SK-N-MC (cell line): ENCODE measurements around the gene GJA4.
"Not testable (repeated sequence)": the region's sequence is repeated elsewhere in the genome, so short reads cannot be mapped to it uniquely, and the experiment has no call there.

ENCODE experiments used
- DNase-seq: peaks from one replicate; pipeline ENCODE4 v3.0.0-alpha.2; 2011; ENCODE audit warnings: low read depth, low spot score
- H3K27ac ChIP-seq: fragments of 200-600 bp; sonication (generic); 2 replicates; pipeline ENCODE4 v1.5.1; 2016; ENCODE audit warnings: mixed run types
- H3K36me3 ChIP-seq: fragments of 200-600 bp; sonication (generic); 2 replicates; pipeline ENCODE4 v1.6.1; 2017; ENCODE audit warnings: antibody characterized with exemption, low read length, mixed read lengths; ENCODE audit not compliant: insufficient read depth
- H3K4me3 ChIP-seq: fragments of 200-600 bp; sonication (generic); 2 replicates; pipeline ENCODE4 v1.5.1; 2016
- H3K9ac ChIP-seq: fragments of 200-600 bp; sonication (generic); 2 replicates; pipeline ENCODE4 v1.8.0; 2017; ENCODE audit warnings: mixed run types, mixed read lengths; ENCODE audit not compliant: insufficient read length
- H3K9me3 ChIP-seq: fragments of 200-600 bp; sonication (generic); 2 replicates; pipeline ENCODE4 v1.6.1; 2017; ENCODE audit warnings: low read depth, mild to moderate bottlenecking, antibody characterized with exemption, low read length, moderate library complexity, mixed read lengths
- EZH2 ChIP-seq: fragments of 200-600 bp; sonication (generic); IDR thresholded peaks from one replicate; pipeline ENCODE4 v1.6.1; 2017; ENCODE audit warnings: antibody characterized with exemption
- FOXP2 ChIP-seq: optimal IDR thresholded peaks from 2 replicates; pipeline ENCODE3; 2011; ENCODE audit warnings: mild to moderate bottlenecking, moderate library complexity; ENCODE audit not compliant: insufficient read depth; ENCODE audit errors: extremely low read length, control extremely low read depth
- POLR2AphosphoS5 ChIP-seq: IDR thresholded peaks from 2 replicates; pipeline ENCODE4 v1.6.1; 2012; ENCODE audit warnings: mild to moderate bottlenecking, low read depth, low read length, borderline replicate concordance

Gene GJA4

DNA sequence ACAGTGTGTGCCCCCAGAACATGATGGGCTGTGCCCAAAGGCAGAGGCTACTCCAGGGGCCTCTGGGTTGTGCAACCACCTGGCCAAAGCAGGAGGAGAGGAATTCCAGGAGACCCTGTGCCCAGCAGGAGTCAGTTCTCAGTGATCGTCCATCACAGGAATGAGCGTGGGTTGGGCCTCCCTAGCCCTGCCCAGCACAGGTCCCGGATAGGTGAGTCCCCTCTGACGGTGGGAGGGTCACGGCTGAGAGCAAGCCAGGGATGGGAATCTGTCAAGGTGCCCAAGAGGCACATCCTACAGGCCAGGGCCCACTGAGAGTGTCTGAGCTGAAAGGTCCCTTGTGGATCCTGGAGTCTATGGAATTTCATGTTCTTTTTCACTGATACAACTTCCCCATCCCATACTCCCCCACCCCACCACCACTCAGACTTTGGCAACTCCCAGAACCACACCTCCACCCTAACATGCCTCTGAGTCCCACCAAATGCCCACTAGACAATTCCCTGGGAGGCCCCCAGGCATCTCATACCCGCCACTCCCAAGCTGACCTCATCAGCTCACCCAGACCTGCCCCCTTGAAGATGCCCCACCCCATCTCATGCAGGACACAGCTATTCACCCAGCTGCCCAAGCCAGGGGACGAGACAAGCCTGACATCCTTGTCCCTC is 30.2 kb upstream of the GJA4 start:
- no peak overlapping the region for H3K27ac ChIP-seq
- TF ChIP-seq EZH2 (no peak), POLR2AphosphoS5 (no peak), FOXP2 (no peak)
- H3K9me3 ChIP-seq: no peaks in the 10 kb centered on the region
- H3K9ac ChIP-seq: no peak overlapping the region
- H3K4me3 ChIP-seq: no peak overlapping the region
- no peaks in the 10 kb centered on the region for H3K36me3 ChIP-seq
- no peak for DNase-seq

DNA sequence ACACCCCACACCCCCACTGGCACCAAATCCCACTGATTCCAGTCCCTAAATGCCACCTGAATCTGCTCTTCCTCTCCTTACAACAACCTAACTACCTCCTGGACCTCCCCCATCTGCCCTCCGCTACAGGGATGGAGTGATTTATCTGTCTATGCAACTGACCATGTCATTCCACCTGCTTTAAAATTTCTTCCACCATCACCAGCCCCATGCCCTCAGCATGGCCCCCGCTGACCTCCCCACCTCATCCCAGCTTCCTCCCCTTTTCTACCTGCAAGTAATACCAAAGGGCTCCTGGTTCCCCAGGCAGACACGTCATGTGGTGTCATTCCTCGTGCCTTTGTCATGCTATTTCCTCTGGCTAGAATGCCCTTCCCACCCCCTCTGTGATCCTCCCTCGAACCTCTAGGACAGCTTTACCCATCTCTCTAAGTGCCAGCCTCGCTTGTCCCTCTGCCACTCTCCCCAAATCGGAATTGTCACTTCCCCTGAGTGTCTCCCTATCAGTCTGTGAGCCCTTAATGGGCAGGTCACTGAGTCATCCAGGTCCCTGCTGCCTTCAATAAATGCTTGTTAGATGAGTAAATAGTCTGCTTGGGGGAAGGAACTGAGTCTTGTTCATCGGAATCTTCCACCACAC is 29.5 kb upstream of the GJA4 start:
- no peaks in the 10 kb centered on the region for H3K9me3 ChIP-seq
- H3K36me3 ChIP-seq: no peaks in the 10 kb centered on the region
- no peak overlapping the region for H3K9ac ChIP-seq
- no peak for DNase-seq
- no peak overlapping the region for H3K27ac ChIP-seq
- TF ChIP-seq FOXP2 (no peak), EZH2 (no peak), POLR2AphosphoS5 (no peak)
- no peak overlapping the region for H3K4me3 ChIP-seq

DNA sequence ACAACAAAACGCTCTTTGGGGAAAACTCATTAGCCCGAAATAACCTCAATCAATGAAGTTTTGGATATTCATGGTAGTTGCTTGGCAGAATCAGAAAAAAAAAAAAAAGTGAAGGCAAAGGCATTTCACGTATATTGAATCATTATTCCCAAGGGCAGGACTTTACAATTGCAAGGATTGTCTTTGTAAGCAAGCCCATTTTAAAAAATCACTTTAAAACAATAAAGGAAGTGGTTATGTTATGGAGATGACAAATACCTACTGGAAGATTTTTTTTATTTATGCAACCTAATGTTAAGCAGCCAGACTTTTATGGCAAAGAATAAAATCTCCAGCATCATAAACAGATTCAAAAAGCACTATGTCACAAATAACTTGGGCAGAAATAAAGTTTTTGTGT is 23.9 kb upstream of the GJA4 start:
- Histone ChIP-seq H3K36me3 (no peaks in the 10 kb centered on the region), H3K9ac (no peak overlapping the region), H3K4me3 (no peak overlapping the region), H3K27ac (no peak overlapping the region), H3K9me3 (no peaks in the 10 kb centered on the region)
- TF ChIP-seq FOXP2 (no peak), EZH2 (no peak), POLR2AphosphoS5 (no peak)
- DNase-seq: no peak

DNA sequence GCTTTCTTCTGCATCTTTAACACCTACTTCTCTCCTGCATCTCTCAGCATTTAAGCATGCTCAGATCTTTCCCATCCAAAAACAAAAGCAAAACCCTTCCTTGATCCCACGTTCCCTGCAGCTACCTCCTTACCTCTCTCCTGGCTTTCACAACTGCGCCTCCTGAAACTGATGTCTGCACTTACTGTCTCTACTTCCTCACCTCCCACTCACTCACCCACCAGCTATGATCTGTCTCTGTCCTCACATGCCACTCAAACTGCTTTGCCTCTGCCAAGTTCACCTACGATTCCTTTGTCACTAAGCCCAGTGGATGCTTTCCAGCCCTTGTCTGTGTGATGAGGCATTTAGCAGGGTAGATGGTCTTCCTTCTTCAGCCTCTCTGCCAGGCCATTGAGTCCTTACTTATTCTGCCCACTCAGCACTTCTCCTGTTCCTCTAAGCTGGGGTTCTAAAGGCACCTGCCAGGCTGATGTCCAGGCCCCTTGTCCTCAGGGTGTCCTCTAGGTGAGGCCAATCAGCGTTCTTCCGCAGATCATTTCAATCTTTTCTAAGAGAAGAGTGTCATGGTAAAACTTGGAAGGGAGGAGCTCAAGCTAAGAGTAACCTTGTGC is 21.8 kb upstream of the GJA4 start:
- no peak for DNase-seq
- Histone ChIP-seq H3K36me3 (no peaks in the 10 kb centered on the region), H3K4me3 (no peak overlapping the region), H3K9ac (no peak overlapping the region), H3K9me3 (no peaks in the 10 kb centered on the region), H3K27ac (no peak overlapping the region)
- TF ChIP-seq EZH2: no peak
- TF ChIP-seq POLR2AphosphoS5: no peak
- TF ChIP-seq FOXP2: no peak

DNA sequence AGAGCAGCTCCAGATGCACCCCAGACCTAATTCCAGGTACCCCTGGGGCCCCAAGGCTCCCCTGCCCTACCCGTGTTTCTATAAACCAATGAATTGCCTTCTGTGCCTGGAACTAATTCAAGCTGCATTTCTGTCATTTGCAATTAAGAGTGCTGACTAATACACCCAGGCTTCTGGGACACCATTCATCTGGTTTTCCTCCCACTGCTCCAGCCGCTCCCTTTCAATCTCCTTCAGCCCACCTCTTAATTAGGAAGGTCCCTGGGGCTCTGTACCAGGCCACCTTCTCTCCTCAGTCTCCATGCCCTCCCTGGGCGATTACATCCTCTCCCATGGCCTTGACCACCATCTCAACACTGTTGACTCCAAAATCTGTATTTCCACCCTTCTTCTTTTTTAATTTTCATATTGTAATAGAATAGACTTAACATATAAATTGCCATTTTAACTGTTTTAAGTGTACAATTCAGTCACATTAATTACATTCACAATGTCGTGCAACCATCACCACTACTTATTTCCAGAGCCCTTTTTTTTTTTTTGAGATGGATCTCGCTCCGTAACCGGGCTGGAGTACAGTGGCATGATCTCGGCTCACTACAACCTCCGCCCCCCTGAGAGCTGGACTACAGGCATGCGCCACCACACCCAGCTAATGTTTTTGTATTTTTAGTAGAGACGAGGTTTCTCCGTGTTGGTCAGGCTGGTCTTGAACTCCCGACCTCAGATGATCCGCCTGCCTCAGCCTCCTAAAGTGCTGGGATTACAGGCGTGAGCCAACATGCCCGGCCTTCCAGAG is 21.0 kb upstream of the GJA4 start:
- no peak for DNase-seq

DNA sequence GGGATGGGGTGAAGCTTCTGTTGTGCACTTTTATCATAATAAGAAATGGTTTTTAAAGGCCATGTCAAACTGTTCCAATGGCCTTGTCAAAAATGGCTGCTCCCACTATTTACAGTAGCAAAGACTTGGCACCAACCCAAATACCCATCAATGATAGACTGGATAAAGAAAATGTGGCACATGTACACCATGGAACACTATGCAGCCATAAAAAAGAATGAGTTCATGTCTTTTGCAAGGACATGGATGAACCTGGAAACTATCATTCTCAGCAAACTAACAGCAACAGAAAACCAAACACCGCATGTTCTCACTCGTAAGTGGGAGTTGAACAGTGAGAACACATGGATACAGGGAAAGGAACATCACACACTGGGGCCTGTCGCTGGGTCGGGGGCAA is 19.7 kb upstream of the GJA4 start:
- not testable (repeated sequence) for H3K9ac ChIP-seq, DNase-seq, H3K36me3 ChIP-seq, H3K4me3 ChIP-seq, H3K27ac ChIP-seq, H3K9me3 ChIP-seq

More for the DNA sequence above, 21.0 kb upstream of the GJA4 start:
- H3K9me3 ChIP-seq: no peaks in the 10 kb centered on the region
- no peaks in the 10 kb centered on the region for H3K36me3 ChIP-seq
- no peak for TF ChIP-seq EZH2
- TF ChIP-seq POLR2AphosphoS5: no peak
- TF ChIP-seq FOXP2: no peak
- H3K27ac ChIP-seq: no peak overlapping the region
- no peak overlapping the region for H3K4me3 ChIP-seq
- H3K9ac ChIP-seq: no peak overlapping the region

DNA sequence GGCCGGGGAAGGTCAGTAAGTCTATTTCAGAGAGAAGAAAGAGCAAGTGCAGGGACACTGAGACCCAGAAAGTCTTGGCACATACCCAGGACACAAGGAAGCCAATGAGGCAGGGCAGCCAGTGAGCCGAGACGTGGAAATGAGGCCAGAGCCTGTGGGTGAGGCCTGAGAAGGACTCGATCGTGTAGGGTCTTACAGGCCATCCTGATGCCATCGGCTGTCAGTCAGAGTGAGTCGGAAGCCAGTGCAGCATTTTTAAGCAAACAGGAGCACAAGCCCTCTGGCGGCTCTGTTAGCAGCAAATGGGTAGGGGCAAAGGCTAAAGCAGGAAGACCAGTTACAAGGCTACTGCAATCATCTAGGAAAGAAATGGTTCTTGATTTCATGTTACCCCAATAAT is 17.8 kb upstream of the GJA4 start:
- no peak overlapping the region for H3K9ac ChIP-seq
- no peak for DNase-seq
- H3K9me3 ChIP-seq: no peaks in the 10 kb centered on the region
- H3K4me3 ChIP-seq: no peak overlapping the region
- no peak overlapping the region for H3K27ac ChIP-seq
- TF ChIP-seq EZH2: no peak
- TF ChIP-seq FOXP2: no peak
- TF ChIP-seq POLR2AphosphoS5: no peak
- no peaks in the 10 kb centered on the region for H3K36me3 ChIP-seq

DNA sequence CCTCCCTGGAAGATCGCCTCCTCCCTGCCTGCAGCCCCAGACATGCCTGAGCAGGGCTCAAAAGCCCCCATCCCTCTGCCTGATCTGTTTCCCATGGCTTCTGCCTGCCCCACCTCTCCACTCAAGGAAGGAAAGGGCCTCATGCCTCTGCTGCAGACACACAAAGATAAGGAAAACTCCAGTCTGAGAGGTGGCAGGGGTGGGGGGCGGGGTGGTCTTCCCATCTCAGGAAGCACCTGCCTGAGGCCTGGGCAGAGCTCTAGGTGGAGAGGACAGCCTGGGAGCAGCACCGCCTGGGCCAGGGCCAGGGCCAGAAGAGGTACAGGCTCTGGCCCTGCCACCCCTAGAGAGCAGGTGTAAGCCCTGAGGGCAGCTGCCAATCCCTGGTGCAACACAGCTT is 15.9 kb upstream of the GJA4 start:
- no peak overlapping the region for H3K27ac ChIP-seq
- H3K36me3 ChIP-seq: no peaks in the 10 kb centered on the region
- H3K9me3 ChIP-seq: no peaks in the 10 kb centered on the region
- TF ChIP-seq FOXP2: no peak
- no peak for TF ChIP-seq EZH2
- no peak for TF ChIP-seq POLR2AphosphoS5
- DNase-seq: no peak
- no peak overlapping the region for H3K4me3 ChIP-seq
- H3K9ac ChIP-seq: no peak overlapping the region
